ENCODE data around the gene NVL.

The NVL gene

GRCh38 chr1:224321706-224322105 lies 8.3 kb downstream of the NVL start:
- no peak for TF ChIP-seq FOXP2 (optimal IDR thresholded peaks at IDR 0.05; ENCODE audit: borderline replicate concordance, extremely low read depth, extremely low read length, insufficient read depth)
- TF ChIP-seq SIN3A (IDR thresholded peaks at IDR 0.05; ENCODE audit: borderline replicate concordance, insufficient read depth, low read length): no peak
- no peak for TF ChIP-seq REST (IDR thresholded peaks at IDR 0.05; ENCODE audit: insufficient read depth in 1 of 2, low read depth in 2 of 2, low read length in 2 of 2)
- no peak for TF ChIP-seq TAF1 (IDR thresholded peaks at IDR 0.05; ENCODE audit: borderline replicate concordance, insufficient read depth, low read length)
- no peak for TF ChIP-seq POLR2AphosphoS5 (IDR thresholded peaks at IDR 0.05; ENCODE audit: low read depth, low read length)

GRCh38 chr1:224317383-224318045 lies 12.5 kb downstream of the NVL start:
- TF ChIP-seq FOXP2 (optimal IDR thresholded peaks at IDR 0.05; ENCODE audit: borderline replicate concordance, extremely low read depth, extremely low read length, insufficient read depth) (no peak), POLR2AphosphoS5 (IDR thresholded peaks at IDR 0.05; ENCODE audit: low read depth, low read length) (no peak), TAF1 (IDR thresholded peaks at IDR 0.05; ENCODE audit: borderline replicate concordance, insufficient read depth, low read length) (no peak), SIN3A (IDR thresholded peaks at IDR 0.05; ENCODE audit: borderline replicate concordance, insufficient read depth, low read length) (no peak)

GRCh38 chr1:224312025-224312424 lies 17.9 kb downstream of the NVL start:
- TF ChIP-seq SIN3A (IDR thresholded peaks at IDR 0.05; ENCODE audit: borderline replicate concordance, insufficient read depth, low read length) (no peak), REST (IDR thresholded peaks at IDR 0.05; ENCODE audit: insufficient read depth in 1 of 2, low read depth in 2 of 2, low read length in 2 of 2) (no peak), POLR2AphosphoS5 (IDR thresholded peaks at IDR 0.05; ENCODE audit: low read depth, low read length) (no peak), TAF1 (IDR thresholded peaks at IDR 0.05; ENCODE audit: borderline replicate concordance, insufficient read depth, low read length) (no peak), FOXP2 (optimal IDR thresholded peaks at IDR 0.05; ENCODE audit: borderline replicate concordance, extremely low read depth, extremely low read length, insufficient read depth) (no peak)

- no peak for TF ChIP-seq REST (IDR thresholded peaks at IDR 0.05; ENCODE audit: insufficient read depth in 1 of 2, low read depth in 2 of 2, low read length in 2 of 2)
- no peak for TF ChIP-seq TAF1 (IDR thresholded peaks at IDR 0.05; ENCODE audit: borderline replicate concordance, insufficient read depth, low read length)
- TF ChIP-seq SIN3A (IDR thresholded peaks at IDR 0.05; ENCODE audit: borderline replicate concordance, insufficient read depth, low read length): no peak
- TF ChIP-seq POLR2AphosphoS5 (IDR thresholded peaks at IDR 0.05; ENCODE audit: low read depth, low read length): no peak
- no peak for TF ChIP-seq FOXP2 (optimal IDR thresholded peaks at IDR 0.05; ENCODE audit: borderline replicate concordance, extremely low read depth, extremely low read length, insufficient read depth)
Measured at GRCh38 chr1:224308064-224308463, 21.9 kb downstream of the NVL start.

- TF ChIP-seq FOXP2 (optimal IDR thresholded peaks at IDR 0.05; ENCODE audit: borderline replicate concordance, extremely low read depth, extremely low read length, insufficient read depth): no peak
- TF ChIP-seq SIN3A (IDR thresholded peaks at IDR 0.05; ENCODE audit: borderline replicate concordance, insufficient read depth, low read length): no peak
- no peak for TF ChIP-seq POLR2AphosphoS5 (IDR thresholded peaks at IDR 0.05; ENCODE audit: low read depth, low read length)
- no peak for TF ChIP-seq TAF1 (IDR thresholded peaks at IDR 0.05; ENCODE audit: borderline replicate concordance, insufficient read depth, low read length)
- TF ChIP-seq REST (IDR thresholded peaks at IDR 0.05; ENCODE audit: insufficient read depth in 1 of 2, low read depth in 2 of 2, low read length in 2 of 2): no peak
Measured at GRCh38 chr1:224304767-224305166, 25.2 kb downstream of the NVL start.
